GM21526 (cell line): ENCODE measurements around the gene RPL39L.

Experiments
- ATAC-seq: cut with Tn5 transposase; IDR thresholded peaks from one replicate; pipeline ENCODE4 v1.9.1; 2021; ENCODE audit warnings: moderate library complexity; ENCODE audit not compliant: unreplicated experiment, low FRiP score

RPL39L gene

GRCh38 chr3:187072102-187072501, 67.2 kb downstream of the RPL39L start:
- ATAC-seq = no peak
